Endodermal cell (in vitro differentiated cells): Measurements from ENCODE around the gene NAGS. TPM values are rescaled to one million over a fixed set of nuclear protein-coding genes. Genes with fewer than 3 reads are reported as not detected.

Experiments used
- DNase-seq: peaks from one replicate; pipeline ENCODE4 v3.0.0-alpha.2; 2017
- H3K27ac ChIP-seq: 2 replicates; pipeline ENCODE4 v1.5.1; 2013; ENCODE audit warnings: mild to moderate bottlenecking, low read depth, low read length, moderate library complexity
- H3K27me3 ChIP-seq: 2 replicates; pipeline ENCODE4 v1.6.1; 2013; ENCODE audit warnings: mild to moderate bottlenecking, low read length, moderate library complexity; ENCODE audit not compliant: insufficient read depth, control insufficient read depth, poor library complexity, severe bottlenecking
- H3K36me3 ChIP-seq: 2 replicates; pipeline ENCODE4 v1.7.0; 2013; ENCODE audit warnings: mild to moderate bottlenecking, low read length, moderate library complexity; ENCODE audit not compliant: control insufficient read depth, insufficient read depth
- H3K4me1 ChIP-seq: one replicate; pipeline ENCODE4 v1.7.0; 2013; ENCODE audit warnings: low read length; ENCODE audit not compliant: control insufficient read depth, insufficient read depth
- H3K4me3 ChIP-seq: 2 replicates; pipeline ENCODE4 v1.5.1; 2013; ENCODE audit warnings: mild to moderate bottlenecking, low read length, moderate library complexity
- H3K9ac ChIP-seq: 2 replicates; pipeline ENCODE4 v1.6.1; 2013; ENCODE audit warnings: mild to moderate bottlenecking, low read length, moderate library complexity; ENCODE audit not compliant: poor library complexity, severe bottlenecking; ENCODE audit errors: extremely low read depth
- H3K9me3 ChIP-seq: 2 replicates; pipeline ENCODE4 v1.6.1; 2013; ENCODE audit warnings: mild to moderate bottlenecking, low read length, moderate library complexity; ENCODE audit not compliant: control insufficient read depth
- H3K27ac Mint-ChIP-seq: 2 replicates; pipeline ENCODE4 v1.8.0; 2020; ENCODE audit warnings: mixed read lengths
- H3K27me3 Mint-ChIP-seq: 2 replicates; pipeline ENCODE4 v1.8.0; 2021; ENCODE audit warnings: mild to moderate bottlenecking, mixed read lengths; ENCODE audit not compliant: insufficient read depth
- H3K36me3 Mint-ChIP-seq: 2 replicates; pipeline ENCODE4 v1.8.0; 2020; ENCODE audit warnings: low read depth, mixed read lengths
- H3K4me1 Mint-ChIP-seq: 2 replicates; pipeline ENCODE4 v1.8.0; 2020; ENCODE audit warnings: mixed read lengths
- H3K4me3 Mint-ChIP-seq: 2 replicates; pipeline ENCODE4 v1.8.0; 2020; ENCODE audit warnings: mild to moderate bottlenecking, moderate library complexity, mixed read lengths
- H3K9me3 Mint-ChIP-seq: 2 replicates; pipeline ENCODE4 v1.8.0; 2020; ENCODE audit warnings: mild to moderate bottlenecking, mixed read lengths
- CTCF ChIP-seq: fragments of 200-600 bp; sonication (generic); conservative IDR thresholded peaks from 2 replicates; pipeline ENCODE4 v1.5.0; 2021; ENCODE audit warnings: antibody characterized with exemption, mild to moderate bottlenecking
- WGBS, 2 experiments: methylation state at CpG; one replicate each; pipeline versions ENCODE4 v1.1.5 to v1.1.7; 2013; ENCODE audit warnings: missing lambda C conversion rate in 2 of 2, mixed read lengths in 1 of 2; ENCODE audit not compliant: insufficient coverage in 1 of 2, insufficient read length in 1 of 2; 5-methylcytosine and 5-hydroxymethylcytosine counted together
- total RNA-seq, 2 donors: library from RNA; stranded (reverse); fragmentation: NEBNext Ultra II Directional in 1 of 2; extraction: Animal tissue kit (Norgen Biotek cat#: 25700) in 1 of 2; gene quantifications; 2 replicates in 1 of 2; 3 replicates in 1 of 2; pipeline ENCODE4 v1.2.1, GENCODE V29; 2021

Gene NAGS
- total RNA-seq, 2 donors from 2014 or later = 1.4 to 2.1 TPM

- no peaks in the 10 kb centered on the region for H3K36me3 ChIP-seq
- H3K27ac Mint-ChIP-seq = no peak overlapping the region
- no peak for DNase-seq
- H3K4me3 ChIP-seq = no peak overlapping the region
- peaks cover 5% of the 10 kb centered on the region for H3K27me3 Mint-ChIP-seq
- no peak overlapping the region for H3K27ac ChIP-seq
- no peaks in the 10 kb centered on the region for H3K4me1 Mint-ChIP-seq
- no peak overlapping the region for H3K9ac ChIP-seq
- H3K4me1 ChIP-seq = no peaks in the 10 kb centered on the region
- H3K4me3 Mint-ChIP-seq = no peak overlapping the region
- no peaks in the 10 kb centered on the region for H3K9me3 ChIP-seq
- H3K36me3 Mint-ChIP-seq = no peaks in the 10 kb centered on the region
- H3K27me3 ChIP-seq = no peaks in the 10 kb centered on the region
- no peaks in the 10 kb centered on the region for H3K9me3 Mint-ChIP-seq
- WGBS, 2 experiments = 79 to 100% methylated on average over 1 to 2 of the region's 2 CpGs
- no peak for TF ChIP-seq CTCF
Observed at GRCh38 chr17:43961954-43962353, 42.5 kb upstream of the NAGS start.

GRCh38 chr17:43962479-43962878 lies 41.9 kb upstream of the NAGS start:
- H3K4me3 ChIP-seq = no peak overlapping the region
- H3K27ac ChIP-seq = no peak overlapping the region
- no peaks in the 10 kb centered on the region for H3K4me1 Mint-ChIP-seq
- no peak for DNase-seq
- no peak for TF ChIP-seq CTCF
- no peak overlapping the region for H3K9ac ChIP-seq
- H3K27me3 Mint-ChIP-seq = peaks cover 5% of the 10 kb centered on the region
- peaks cover under 1% of the 10 kb centered on the region for H3K27me3 ChIP-seq
- no peaks in the 10 kb centered on the region for H3K4me1 ChIP-seq
- no peak overlapping the region for H3K27ac Mint-ChIP-seq
- H3K9me3 ChIP-seq = no peaks in the 10 kb centered on the region
- WGBS, 2 experiments = 83 to 86% methylated on average over 6 to 7 of the region's 7 CpGs
- H3K36me3 ChIP-seq = no peaks in the 10 kb centered on the region
- no peak overlapping the region for H3K4me3 Mint-ChIP-seq
- no peaks in the 10 kb centered on the region for H3K36me3 Mint-ChIP-seq
- no peaks in the 10 kb centered on the region for H3K9me3 Mint-ChIP-seq

- H3K4me1 ChIP-seq = no peaks in the 10 kb centered on the region
- H3K27ac Mint-ChIP-seq = no peak overlapping the region
- H3K9me3 Mint-ChIP-seq = no peaks in the 10 kb centered on the region
- no peak for DNase-seq
- peaks cover 6% of the 10 kb centered on the region for H3K27me3 ChIP-seq
- no peak overlapping the region for H3K9ac ChIP-seq
- H3K4me1 Mint-ChIP-seq = no peaks in the 10 kb centered on the region
- no peaks in the 10 kb centered on the region for H3K36me3 ChIP-seq
- no peak for TF ChIP-seq CTCF
- no peak overlapping the region for H3K4me3 Mint-ChIP-seq
- peaks cover 11% of the 10 kb centered on the region for H3K27me3 Mint-ChIP-seq
- H3K4me3 ChIP-seq = no peak overlapping the region
- no peaks in the 10 kb centered on the region for H3K9me3 ChIP-seq
- H3K27ac ChIP-seq = no peak overlapping the region
- WGBS, 2 experiments = 90% methylated on average over 3 of the region's 3 CpGs; no CpG with 5 or more reads in 1 of the 2 experiments
- H3K36me3 Mint-ChIP-seq = no peaks in the 10 kb centered on the region
Observed at GRCh38 chr17:43966276-43966675, 38.1 kb upstream of the NAGS start.
